ENCODE measurements around the gene TFEC.

- TF ChIP-seq POLR2A (IDR thresholded peaks at IDR 0.05) (no peak), EP300 (IDR thresholded peaks at IDR 0.05; ENCODE audit: low read depth) (no peak), CTCF (IDR thresholded peaks at IDR 0.05) (no peak)
Measured at GRCh38 chr7:115971506-115971905, 59.1 kb downstream of the TFEC start.

Data from transverse colon (tissue), 3 donors.